NB4 (cell line): ENCODE results near the gene PCSK5.

Experiments used
- DNase-seq: peaks from one replicate; pipeline ENCODE4 v3.0.0; 2010; ENCODE audit warnings: low read depth
- H3K4me3 ChIP-seq: one replicate; pipeline ENCODE4 v1.5.1; 2011; ENCODE audit warnings: mild to moderate bottlenecking, low read depth, low read length, moderate library complexity
- CTCF ChIP-seq: IDR thresholded peaks from one replicate; pipeline ENCODE4 v1.5.1; 2012; ENCODE audit warnings: low read depth, low read length
- MAX ChIP-seq: IDR thresholded peaks from 2 replicates; pipeline ENCODE4 v1.6.1; 2011; ENCODE audit warnings: low read depth, low read length
- MYC ChIP-seq: IDR thresholded peaks from 2 replicates; pipeline ENCODE4 v1.6.1; 2011; ENCODE audit warnings: low read depth, low read length
- POLR2A ChIP-seq: IDR thresholded peaks from 2 replicates; pipeline ENCODE4 v1.6.1; 2011; ENCODE audit warnings: mild to moderate bottlenecking; ENCODE audit not compliant: insufficient read length; ENCODE audit errors: extremely low read depth

The PCSK5 gene

GRCh38 chr9:76336027-76336426 is 445.6 kb downstream of the PCSK5 start:
- H3K4me3 ChIP-seq: no peak overlapping the region
- no peak for DNase-seq
- TF ChIP-seq MAX (no peak), POLR2A (no peak), MYC (no peak), CTCF (no peak)

GRCh38 chr9:76338418-76338817 is 447.9 kb downstream of the PCSK5 start:
- no peak for TF ChIP-seq MYC
- TF ChIP-seq CTCF: no peak
- no peak for TF ChIP-seq MAX
- no peak for TF ChIP-seq POLR2A
- H3K4me3 ChIP-seq: no peak overlapping the region
- DNase-seq: no peak

GRCh38 chr9:76341616-76342015 is 451.1 kb downstream of the PCSK5 start:
- no peak for DNase-seq
- H3K4me3 ChIP-seq: no peak overlapping the region
- TF ChIP-seq MYC: no peak
- TF ChIP-seq MAX: no peak

GRCh38 chr9:76342201-76342600 is 451.7 kb downstream of the PCSK5 start:
- no peak for DNase-seq
- TF ChIP-seq POLR2A (no peak), MAX (no peak), CTCF (no peak), MYC (no peak)

GRCh38 chr9:76342858-76343257 is 452.4 kb downstream of the PCSK5 start:
- H3K4me3 ChIP-seq: no peak overlapping the region
- no peak for DNase-seq
- no peak for TF ChIP-seq CTCF
- no peak for TF ChIP-seq MAX
- no peak for TF ChIP-seq POLR2A
- no peak for TF ChIP-seq MYC

More at GRCh38 chr9:76342201-76342600, 451.7 kb downstream of the PCSK5 start:
- H3K4me3 ChIP-seq: no peak overlapping the region

- H3K4me3 ChIP-seq: no peak overlapping the region
- DNase-seq: no peak
- no peak for TF ChIP-seq POLR2A
- no peak for TF ChIP-seq MYC
- no peak for TF ChIP-seq CTCF
- no peak for TF ChIP-seq MAX
Observed at GRCh38 chr9:76349865-76350264, 459.4 kb downstream of the PCSK5 start.
